MM.1S (cell line): Measurements from ENCODE around the gene FGFBP1.
"Not testable (repeated sequence)": the region's sequence is repeated elsewhere in the genome, so short reads cannot be mapped to it uniquely, and the experiment has no call there.

Source experiments
- DNase-seq: peaks from one replicate; pipeline ENCODE4 v3.0.0-alpha.2; 2015
- H2AFZ ChIP-seq: fragments of 300-600 bp; sonication (generic); 2 replicates; pipeline ENCODE4 v1.6.0; 2016; ENCODE audit warnings: antibody characterized with exemption, low read length
- H3F3A ChIP-seq: fragments of 300-600 bp; sonication (generic); 2 replicates; pipeline ENCODE4 v1.6.1; 2016; ENCODE audit warnings: mild to moderate bottlenecking, antibody characterized with exemption, low read length, moderate library complexity, mixed read lengths; ENCODE audit not compliant: insufficient read depth
- H3K27ac ChIP-seq: fragments of 300-600 bp; sonication (generic); 2 replicates; pipeline ENCODE4 v1.5.1; 2016; ENCODE audit warnings: mild to moderate bottlenecking, low read length
- H3K27me3 ChIP-seq: fragments of 300-600 bp; sonication (generic); replicated peaks from 2 replicates; pipeline ENCODE4 v1.6.0; 2016; ENCODE audit warnings: low read length; ENCODE audit not compliant: insufficient read depth
- H3K36me3 ChIP-seq: fragments of 300-600 bp; sonication (generic); replicated peaks from 2 replicates; pipeline ENCODE4 v1.6.1; 2016; ENCODE audit warnings: mild to moderate bottlenecking, low read length, mixed read lengths; ENCODE audit not compliant: insufficient read depth
- H3K4me1 ChIP-seq: fragments of 300-600 bp; sonication (generic); 2 replicates; pipeline ENCODE4 v1.6.1; 2016; ENCODE audit warnings: low read length, mixed read lengths
- H3K4me2 ChIP-seq: fragments of 300-600 bp; sonication (generic); 2 replicates; pipeline ENCODE4 v1.6.0; 2016; ENCODE audit warnings: low read depth, low read length
- H3K4me3 ChIP-seq: fragments of 300-600 bp; sonication (generic); 2 replicates; pipeline ENCODE4 v1.5.1; 2016; ENCODE audit warnings: low read length, mixed read lengths
- H3K79me2 ChIP-seq: fragments of 300-600 bp; sonication (generic); 2 replicates; pipeline ENCODE4 v1.6.1; 2016; ENCODE audit warnings: mixed run types, low read length, mixed read lengths
- H3K9ac ChIP-seq: fragments of 300-600 bp; sonication (generic); 2 replicates; pipeline ENCODE4 v1.6.1; 2016; ENCODE audit warnings: low read length, mixed read lengths
- H3K9me2 ChIP-seq: fragments of 300-600 bp; sonication (generic); replicated peaks from 2 replicates; pipeline ENCODE4 v1.6.1; 2016; ENCODE audit warnings: mild to moderate bottlenecking, low read length, mixed read lengths; ENCODE audit not compliant: insufficient read depth
- H3K9me3 ChIP-seq: fragments of 300-600 bp; sonication (generic); replicated peaks from 2 replicates; pipeline ENCODE4 v1.6.1; 2016; ENCODE audit warnings: mild to moderate bottlenecking, low read length, mixed read lengths; ENCODE audit not compliant: insufficient read depth
- H4K20me1 ChIP-seq: fragments of 300-600 bp; sonication (generic); 2 replicates; pipeline ENCODE4 v1.6.1; 2016; ENCODE audit warnings: mild to moderate bottlenecking, low read length, moderate library complexity, mixed read lengths; ENCODE audit not compliant: insufficient read depth
- EZH2 ChIP-seq: fragments of 300-600 bp; sonication (generic); optimal IDR thresholded peaks from 2 replicates; pipeline ENCODE3; 2017; ENCODE audit warnings: low read depth, mild to moderate bottlenecking, antibody characterized with exemption, low read length, mixed read lengths
- EZH2phosphoT487 ChIP-seq: fragments of 300-600 bp; sonication (generic); IDR thresholded peaks from 2 replicates; pipeline ENCODE4 v1.6.1; 2018; ENCODE audit warnings: antibody characterized with exemption, low read length
- TF ChIP-seq, protein P1 (sequence below): fragments of 300-600 bp; sonication (generic); IDR thresholded peaks from 2 replicates; pipeline ENCODE4 v1.5.1; 2016; ENCODE audit warnings: antibody characterized with exemption, low read length, mixed read lengths

The FGFBP1 gene

DNA sequence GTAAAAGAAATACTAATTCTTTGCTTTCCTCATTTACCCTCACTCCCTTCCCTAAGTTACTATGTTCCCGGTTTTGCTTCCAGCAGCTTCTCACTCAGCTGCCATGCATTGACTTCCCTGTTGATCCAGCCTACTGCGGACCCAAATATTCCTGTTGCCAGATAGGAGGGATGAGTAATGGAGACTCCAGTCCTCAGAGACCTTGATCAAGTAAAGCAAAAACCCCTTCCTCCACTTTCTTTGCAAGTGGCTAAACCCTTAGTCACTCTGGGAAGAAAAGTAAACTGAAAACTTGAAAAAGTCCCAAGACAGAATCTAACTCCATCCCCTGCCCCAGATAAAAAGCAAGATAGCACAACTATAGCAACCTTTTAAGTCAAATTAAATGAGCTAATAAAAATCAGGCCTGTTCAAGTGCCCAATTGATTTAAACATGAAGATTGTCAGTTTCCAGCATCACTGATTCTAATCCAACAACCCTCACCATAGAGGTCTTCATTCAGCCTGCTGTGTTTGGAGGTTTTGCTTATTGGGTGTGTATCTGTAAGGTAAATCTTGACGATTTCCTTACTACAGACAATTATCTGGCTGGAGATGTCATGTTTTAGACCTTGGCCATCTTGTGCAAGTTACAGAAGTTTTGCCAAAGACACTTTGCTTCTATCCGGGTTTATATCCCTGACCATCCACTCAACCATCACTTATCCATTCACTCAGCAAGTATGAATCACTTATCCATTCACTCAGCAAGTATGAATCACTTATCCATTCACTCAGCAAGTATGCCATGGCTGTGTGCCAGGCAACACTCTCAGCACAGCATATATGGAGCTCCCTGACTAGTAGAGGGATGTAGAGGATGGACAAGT is 17.6 kb downstream of the FGFBP1 start:
- no peak overlapping the region for H3K27ac ChIP-seq
- no peak overlapping the region for H3K9ac ChIP-seq
- no peak for DNase-seq
- H3K36me3 ChIP-seq, result no peaks in the 10 kb centered on the region
- H3K27me3 ChIP-seq, result no peaks in the 10 kb centered on the region
- TF ChIP-seq EZH2 (no peak), EZH2phosphoT487 (no peak)
- TF ChIP-seq, protein P1, sequence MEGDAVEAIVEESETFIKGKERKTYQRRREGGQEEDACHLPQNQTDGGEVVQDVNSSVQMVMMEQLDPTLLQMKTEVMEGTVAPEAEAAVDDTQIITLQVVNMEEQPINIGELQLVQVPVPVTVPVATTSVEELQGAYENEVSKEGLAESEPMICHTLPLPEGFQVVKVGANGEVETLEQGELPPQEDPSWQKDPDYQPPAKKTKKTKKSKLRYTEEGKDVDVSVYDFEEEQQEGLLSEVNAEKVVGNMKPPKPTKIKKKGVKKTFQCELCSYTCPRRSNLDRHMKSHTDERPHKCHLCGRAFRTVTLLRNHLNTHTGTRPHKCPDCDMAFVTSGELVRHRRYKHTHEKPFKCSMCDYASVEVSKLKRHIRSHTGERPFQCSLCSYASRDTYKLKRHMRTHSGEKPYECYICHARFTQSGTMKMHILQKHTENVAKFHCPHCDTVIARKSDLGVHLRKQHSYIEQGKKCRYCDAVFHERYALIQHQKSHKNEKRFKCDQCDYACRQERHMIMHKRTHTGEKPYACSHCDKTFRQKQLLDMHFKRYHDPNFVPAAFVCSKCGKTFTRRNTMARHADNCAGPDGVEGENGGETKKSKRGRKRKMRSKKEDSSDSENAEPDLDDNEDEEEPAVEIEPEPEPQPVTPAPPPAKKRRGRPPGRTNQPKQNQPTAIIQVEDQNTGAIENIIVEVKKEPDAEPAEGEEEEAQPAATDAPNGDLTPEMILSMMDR, result no peak
- no peaks in the 10 kb centered on the region for H3K9me3 ChIP-seq
- H3K4me2 ChIP-seq, result no peak overlapping the region
- no peaks in the 10 kb centered on the region for H3K4me1 ChIP-seq
- H3K4me3 ChIP-seq, result no peak overlapping the region
- H4K20me1 ChIP-seq, result no peaks in the 10 kb centered on the region
- H3K9me2 ChIP-seq, result no peaks in the 10 kb centered on the region
- no peaks in the 10 kb centered on the region for H3K79me2 ChIP-seq
- no peaks in the 10 kb centered on the region for H3F3A ChIP-seq
- H2AFZ ChIP-seq, result no peak overlapping the region

DNA sequence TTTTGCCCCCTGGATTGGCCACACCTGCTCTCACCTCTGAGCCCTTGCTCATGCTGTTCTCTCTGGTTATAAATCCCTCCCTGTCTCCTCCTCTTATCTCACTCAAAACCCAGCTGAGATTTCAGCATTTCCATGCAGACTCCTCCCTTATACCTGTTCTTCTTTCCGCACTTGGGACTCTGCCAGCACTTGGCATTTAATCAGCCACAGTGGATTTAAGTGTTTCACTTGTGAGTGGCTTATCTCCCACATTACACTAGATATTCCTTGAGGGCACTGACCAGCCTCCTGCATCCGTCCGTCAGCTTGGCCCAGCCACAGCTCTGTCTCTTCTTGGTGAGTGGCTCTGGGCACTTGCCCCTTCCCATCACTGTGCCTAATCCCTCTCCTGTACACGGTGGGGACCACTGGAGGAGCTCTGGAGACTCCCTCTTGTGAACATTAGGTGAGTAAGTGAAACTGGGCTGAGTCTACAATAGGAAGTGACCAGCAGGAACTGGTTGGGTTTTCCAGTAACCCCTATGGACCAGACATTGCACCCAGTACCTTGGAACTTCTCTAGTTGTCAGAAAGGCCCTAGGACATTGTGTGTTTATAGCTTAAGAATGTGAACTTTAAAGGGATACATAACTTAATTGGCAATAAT is 19.9 kb downstream of the FGFBP1 start:
- DNase-seq, result no peak
- Histone ChIP-seq H3K79me2 (no peaks in the 10 kb centered on the region), H2AFZ (no peak overlapping the region), H3K4me3 (no peak overlapping the region), H3F3A (no peaks in the 10 kb centered on the region), H3K27ac (no peak overlapping the region), H3K4me2 (no peak overlapping the region), H3K9me2 (no peaks in the 10 kb centered on the region), H3K27me3 (no peaks in the 10 kb centered on the region), H3K9ac (no peak overlapping the region), H3K4me1 (no peaks in the 10 kb centered on the region), H3K36me3 (no peaks in the 10 kb centered on the region), H4K20me1 (no peaks in the 10 kb centered on the region), H3K9me3 (no peaks in the 10 kb centered on the region)
- TF ChIP-seq EZH2 (no peak), EZH2phosphoT487 (no peak)
- TF ChIP-seq, protein P1, result no peak

DNA sequence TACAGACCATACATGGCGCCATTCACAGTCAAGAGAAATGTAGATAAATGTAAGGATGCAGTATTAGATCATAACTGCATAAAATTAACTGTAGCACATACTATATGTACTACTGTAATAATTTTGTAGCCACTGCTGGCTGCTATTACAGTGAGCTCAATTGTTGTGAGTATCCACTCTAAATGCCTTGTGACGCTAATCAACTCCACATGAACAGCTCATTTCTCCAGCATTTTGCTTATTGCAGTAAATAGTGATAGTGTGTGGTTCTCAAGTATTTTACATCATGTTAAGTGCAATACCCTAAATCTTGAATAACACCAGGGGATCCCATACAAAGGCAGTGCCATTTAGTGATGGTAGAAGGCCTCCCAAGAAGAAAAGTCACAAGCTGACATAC is 21.2 kb downstream of the FGFBP1 start:
- Histone ChIP-seq H4K20me1 (no peaks in the 10 kb centered on the region), H3K79me2 (no peaks in the 10 kb centered on the region), H3K9me3 (no peaks in the 10 kb centered on the region), H3K4me1 (no peaks in the 10 kb centered on the region), H3K9me2 (no peaks in the 10 kb centered on the region), H2AFZ (no peak overlapping the region), H3K27me3 (no peaks in the 10 kb centered on the region), H3K4me2 (no peak overlapping the region), H3K9ac (no peak overlapping the region), H3K27ac (no peak overlapping the region), H3F3A (no peaks in the 10 kb centered on the region), H3K4me3 (no peak overlapping the region), H3K36me3 (no peaks in the 10 kb centered on the region)
- TF ChIP-seq EZH2phosphoT487 (no peak), EZH2 (no peak)
- TF ChIP-seq, protein P1, result no peak
- no peak for DNase-seq

DNA sequence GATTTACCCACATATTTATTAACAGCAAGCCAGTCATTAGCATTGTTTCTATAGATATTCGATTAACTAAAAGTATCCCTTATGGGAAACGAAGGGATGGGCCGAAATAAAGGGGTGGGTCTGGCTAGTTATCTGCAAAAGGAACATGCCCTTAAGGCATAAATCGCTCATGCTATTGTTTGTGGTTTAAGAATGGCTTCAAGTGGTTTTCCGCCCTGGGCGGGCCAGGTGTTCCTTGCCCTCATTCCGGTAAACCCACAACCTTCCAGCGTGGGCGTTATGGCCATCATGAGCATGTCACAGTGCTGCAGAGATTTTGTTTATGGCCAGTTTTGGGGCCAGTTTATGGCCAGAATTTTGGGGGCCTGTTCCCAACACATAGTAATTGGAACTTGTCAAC is 22.2 kb downstream of the FGFBP1 start:
- not testable (repeated sequence) for H3K9me3 ChIP-seq

More for the DNA sequence above, 22.2 kb downstream of the FGFBP1 start:
- not testable (repeated sequence) for H3K27ac ChIP-seq, H3K4me1 ChIP-seq, H4K20me1 ChIP-seq, H3F3A ChIP-seq, H3K9ac ChIP-seq, H3K9me2 ChIP-seq, H3K4me2 ChIP-seq, H3K4me3 ChIP-seq, H3K79me2 ChIP-seq, H3K36me3 ChIP-seq, DNase-seq, H3K27me3 ChIP-seq, H2AFZ ChIP-seq
